T-helper 17 cell (primary cell): ENCODE measurements around the gene NELL2. TPM values are rescaled to one million over a fixed set of nuclear protein-coding genes. Genes with fewer than 3 reads are reported as not detected.

Experiments
- ATAC-seq: fragments of 150-1000 bp; cut with Tn5 transposase; 2 replicates; pipeline ENCODE4 v1.10.0; 2021; ENCODE audit warnings: mild to moderate bottlenecking, moderate library complexity
- DNase-seq, 3 donors: peaks; one replicate each; pipeline versions ENCODE4 v3.0.0 to v3.0.0-alpha.2; 2020 to 2021
- H3K9me3 ChIP-seq: one replicate; pipeline ENCODE4 v1.7.0; 2013; ENCODE audit warnings: low read length, mild to moderate bottlenecking; ENCODE audit not compliant: control insufficient read depth, poor library complexity, severe bottlenecking
- H3K27ac Mint-ChIP-seq: one replicate; pipeline ENCODE4 v1.8.0; 2022; ENCODE audit warnings: mild to moderate bottlenecking, moderate library complexity, mixed read lengths
- H3K27me3 Mint-ChIP-seq: one replicate; pipeline ENCODE4 v1.8.0; 2022; ENCODE audit warnings: mixed read lengths
- H3K36me3 Mint-ChIP-seq: one replicate; pipeline ENCODE4 v1.8.0; 2022; ENCODE audit warnings: low read depth, mixed read lengths
- H3K4me1 Mint-ChIP-seq: one replicate; pipeline ENCODE4 v1.8.0; 2022; ENCODE audit warnings: mild to moderate bottlenecking, mixed read lengths
- H3K4me3 Mint-ChIP-seq: one replicate; pipeline ENCODE4 v1.8.0; 2022; ENCODE audit warnings: mild to moderate bottlenecking, moderate library complexity, mixed read lengths
- total RNA-seq, 4 donors: library from RNA in 2 of 4; stranded (reverse) in 2 of 4; gene quantifications; one replicate each; pipeline ENCODE4 v1.2.3 and lab custom pipeline; 2022 to 2026

The NELL2 gene
- total RNA-seq, 2 donors from 2014 or later = 62.5 to 110 TPM

DNA sequence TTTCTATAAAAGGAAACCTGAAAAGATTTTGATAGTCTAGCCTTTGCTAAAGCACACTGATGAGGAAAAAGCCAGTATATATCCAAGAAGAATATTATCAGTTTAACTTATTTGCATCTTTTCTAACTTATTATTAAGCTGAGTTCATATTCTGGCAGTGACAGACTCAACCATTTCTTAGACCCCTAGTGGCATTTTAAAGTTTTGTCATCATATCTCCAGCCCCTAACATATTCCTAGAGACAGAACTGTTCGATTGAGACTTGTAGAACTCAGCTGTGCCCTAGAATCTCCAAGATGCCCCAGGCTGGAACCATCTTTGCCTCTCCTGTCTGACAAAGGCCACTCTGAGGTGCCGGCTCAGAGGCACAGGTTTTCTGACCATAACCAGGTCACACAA, 365.6 kb downstream of the NELL2 start:
- DNase-seq (no peak), ATAC-seq (no peak)
- no peak overlapping the region for H3K4me3 Mint-ChIP-seq
- H3K27me3 Mint-ChIP-seq = no peaks in the 10 kb centered on the region
- H3K4me1 Mint-ChIP-seq = no peaks in the 10 kb centered on the region
- no peak overlapping the region for H3K27ac Mint-ChIP-seq
- no peaks in the 10 kb centered on the region for H3K9me3 ChIP-seq
- peaks cover 2% of the 10 kb centered on the region for H3K36me3 Mint-ChIP-seq

DNA sequence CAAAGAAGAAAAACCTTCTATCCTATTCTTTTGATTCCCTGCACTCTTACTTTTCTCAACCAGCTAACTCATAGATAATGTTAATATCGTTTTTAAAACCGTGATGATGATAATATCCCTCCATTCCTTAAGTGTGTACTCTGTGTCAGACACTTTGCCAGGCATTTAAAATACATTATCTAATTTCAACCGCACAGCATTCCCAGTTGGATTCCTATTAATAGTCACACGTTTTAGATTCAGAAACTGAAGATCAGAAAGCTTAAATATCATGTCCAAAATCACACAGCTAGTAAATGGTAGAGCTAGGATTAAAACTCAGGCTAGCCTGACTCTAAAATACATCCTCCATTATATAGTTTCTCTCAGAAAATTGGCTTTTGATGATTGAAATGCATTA, 366.0 kb downstream of the NELL2 start:
- no peaks in the 10 kb centered on the region for H3K4me1 Mint-ChIP-seq
- DNase-seq = no peak
- no peak overlapping the region for H3K4me3 Mint-ChIP-seq
- no peaks in the 10 kb centered on the region for H3K9me3 ChIP-seq
- no peak overlapping the region for H3K27ac Mint-ChIP-seq
- no peaks in the 10 kb centered on the region for H3K27me3 Mint-ChIP-seq
- ATAC-seq = no peak
- H3K36me3 Mint-ChIP-seq = peaks cover 2% of the 10 kb centered on the region

DNA sequence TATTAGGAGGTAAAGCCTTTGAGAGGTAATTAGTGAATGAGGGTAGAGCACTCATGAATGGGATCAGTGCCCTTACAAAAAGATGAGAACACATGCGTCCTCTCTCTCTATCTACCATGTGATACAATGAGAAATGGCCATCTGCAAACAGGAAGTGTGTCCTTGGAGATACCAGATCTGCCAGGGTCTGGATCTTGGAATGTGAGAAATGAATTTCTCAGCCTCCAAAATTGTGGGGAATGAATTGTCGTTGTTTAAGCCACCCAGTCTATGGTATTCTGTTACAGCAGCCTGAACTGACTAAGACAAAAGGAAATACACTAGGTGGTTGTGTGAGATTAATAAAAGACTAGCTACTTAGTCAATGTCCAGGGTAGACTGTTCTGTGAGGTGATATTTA, 366.6 kb downstream of the NELL2 start:
- no peak for DNase-seq
- H3K36me3 Mint-ChIP-seq = peaks cover 2% of the 10 kb centered on the region
- no peak overlapping the region for H3K4me3 Mint-ChIP-seq
- no peak for ATAC-seq
- no peaks in the 10 kb centered on the region for H3K4me1 Mint-ChIP-seq
- no peak overlapping the region for H3K27ac Mint-ChIP-seq
- H3K27me3 Mint-ChIP-seq = no peaks in the 10 kb centered on the region
- H3K9me3 ChIP-seq = no peaks in the 10 kb centered on the region

DNA sequence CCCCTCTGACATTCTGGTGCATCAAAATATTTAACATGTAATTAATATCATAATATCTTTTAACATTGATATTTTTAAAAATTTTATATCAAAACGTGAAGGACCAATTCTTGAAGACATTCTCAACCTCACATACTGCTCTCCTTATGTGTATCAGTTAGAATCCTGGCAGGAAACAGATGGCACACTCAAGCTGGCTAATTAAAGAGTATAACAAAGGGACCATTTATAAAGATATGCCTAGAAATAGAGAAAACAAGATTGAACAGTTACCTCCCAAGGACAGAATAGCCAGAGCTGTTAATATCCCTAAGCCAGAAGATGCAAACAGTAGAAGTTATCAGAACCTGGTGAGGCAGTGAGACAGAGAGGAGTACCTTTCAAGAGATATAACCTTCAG, 368.7 kb downstream of the NELL2 start:
- H3K4me3 Mint-ChIP-seq = no peak overlapping the region
- no peaks in the 10 kb centered on the region for H3K27me3 Mint-ChIP-seq
- no peak for DNase-seq
- no peaks in the 10 kb centered on the region for H3K9me3 ChIP-seq
- no peaks in the 10 kb centered on the region for H3K4me1 Mint-ChIP-seq
- no peak for ATAC-seq
- H3K36me3 Mint-ChIP-seq = no peaks in the 10 kb centered on the region
- no peak overlapping the region for H3K27ac Mint-ChIP-seq

DNA sequence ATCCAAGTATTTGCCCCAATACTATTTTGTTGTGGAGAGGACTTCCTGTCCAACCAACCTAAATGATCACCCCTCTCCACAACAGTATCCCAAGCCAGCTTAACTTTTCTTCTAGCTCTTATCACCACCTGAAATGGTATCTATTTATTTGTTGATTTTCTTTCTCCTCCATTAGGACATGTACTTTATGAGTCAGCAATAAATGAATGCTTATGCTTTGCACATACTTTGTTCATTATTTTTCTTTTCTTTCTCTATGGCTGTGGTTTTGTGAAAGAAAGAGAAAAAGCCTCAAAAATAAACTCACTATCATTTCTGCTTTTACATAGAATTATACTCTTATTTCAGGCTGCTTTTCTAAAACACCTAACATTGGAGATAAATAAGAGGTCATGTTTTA, 371.3 kb downstream of the NELL2 start:
- no peaks in the 10 kb centered on the region for H3K4me1 Mint-ChIP-seq
- H3K4me3 Mint-ChIP-seq = no peak overlapping the region
- DNase-seq = no peak
- H3K36me3 Mint-ChIP-seq = no peaks in the 10 kb centered on the region
- no peak for ATAC-seq
- no peaks in the 10 kb centered on the region for H3K27me3 Mint-ChIP-seq
- no peak overlapping the region for H3K27ac Mint-ChIP-seq
- no peaks in the 10 kb centered on the region for H3K9me3 ChIP-seq

DNA sequence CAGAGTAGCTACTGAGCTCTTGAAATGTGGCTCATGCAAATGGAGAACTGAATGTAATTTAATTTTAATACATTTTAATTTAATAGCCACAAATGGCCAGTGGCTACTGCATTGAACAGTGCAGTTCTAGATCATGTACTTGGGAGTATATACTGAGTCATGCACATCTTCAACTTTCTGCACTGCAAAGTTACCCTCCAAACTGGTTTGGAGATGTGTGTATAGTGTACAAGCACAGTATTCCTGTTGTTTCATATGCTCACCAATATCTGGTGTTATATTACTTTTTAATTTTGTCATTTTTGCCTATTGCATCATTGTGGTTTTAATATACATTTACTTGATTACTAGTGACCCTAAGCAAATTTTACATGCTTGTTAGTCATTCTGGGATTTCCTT, 372.8 kb downstream of the NELL2 start:
- Mint-ChIP-seq H3K36me3 (no peaks in the 10 kb centered on the region), H3K4me1 (no peaks in the 10 kb centered on the region), H3K27me3 (no peaks in the 10 kb centered on the region), H3K4me3 (no peak overlapping the region), H3K27ac (no peak overlapping the region)
- ATAC-seq = no peak
- H3K9me3 ChIP-seq = no peaks in the 10 kb centered on the region
- DNase-seq = no peak

DNA sequence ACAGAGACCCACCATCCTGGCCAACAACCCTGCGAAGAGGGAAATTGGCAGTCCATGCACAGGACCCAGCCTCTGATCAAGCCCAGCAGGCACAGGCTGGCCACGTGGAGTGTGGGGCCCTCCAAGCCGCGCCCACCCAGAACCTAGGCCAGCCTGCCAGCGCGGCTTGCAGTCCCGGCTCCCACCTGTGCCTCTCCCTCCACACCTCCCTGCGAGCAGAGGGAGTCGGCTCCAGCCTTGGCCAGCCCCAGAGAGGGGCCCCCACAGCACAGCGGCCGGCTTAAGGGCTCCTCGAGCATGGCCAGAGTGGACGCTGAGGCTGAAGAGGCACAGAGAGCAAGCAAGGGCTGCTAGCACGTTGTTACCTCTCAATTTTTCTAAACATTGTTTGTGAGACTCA, 373.4 kb downstream of the NELL2 start:
- H3K4me1 Mint-ChIP-seq = no peaks in the 10 kb centered on the region
- ATAC-seq = no peak
- no peak for DNase-seq
- H3K36me3 Mint-ChIP-seq = no peaks in the 10 kb centered on the region
- H3K4me3 Mint-ChIP-seq = no peak overlapping the region
- no peak overlapping the region for H3K27ac Mint-ChIP-seq
- no peaks in the 10 kb centered on the region for H3K27me3 Mint-ChIP-seq
- H3K9me3 ChIP-seq = no peaks in the 10 kb centered on the region

DNA sequence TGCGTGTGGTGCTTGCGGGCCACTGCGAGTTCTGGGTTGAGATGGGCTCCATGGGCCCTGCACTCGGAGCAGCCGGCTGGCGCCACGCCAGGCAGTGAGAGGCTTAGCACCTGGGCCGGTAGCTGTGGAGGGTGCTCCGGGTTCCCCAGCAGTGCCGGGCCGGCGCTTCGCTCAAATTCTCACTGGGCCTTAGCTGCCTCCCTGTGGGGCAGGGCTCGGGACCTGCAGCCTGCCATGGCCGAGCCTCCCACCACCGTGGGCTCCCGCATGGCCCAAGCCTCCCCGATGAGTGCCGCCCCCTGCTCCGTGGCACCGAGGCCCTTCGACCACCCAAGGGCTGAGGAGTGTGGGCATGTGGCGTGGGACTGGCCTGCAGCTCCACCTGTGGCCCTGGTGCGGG, 375.7 kb downstream of the NELL2 start:
- H3K27ac Mint-ChIP-seq = no peak overlapping the region
- no peaks in the 10 kb centered on the region for H3K27me3 Mint-ChIP-seq
- no peak for ATAC-seq
- no peaks in the 10 kb centered on the region for H3K4me1 Mint-ChIP-seq
- H3K9me3 ChIP-seq = no peaks in the 10 kb centered on the region
- no peaks in the 10 kb centered on the region for H3K36me3 Mint-ChIP-seq
- DNase-seq = no peak
- no peak overlapping the region for H3K4me3 Mint-ChIP-seq

DNA sequence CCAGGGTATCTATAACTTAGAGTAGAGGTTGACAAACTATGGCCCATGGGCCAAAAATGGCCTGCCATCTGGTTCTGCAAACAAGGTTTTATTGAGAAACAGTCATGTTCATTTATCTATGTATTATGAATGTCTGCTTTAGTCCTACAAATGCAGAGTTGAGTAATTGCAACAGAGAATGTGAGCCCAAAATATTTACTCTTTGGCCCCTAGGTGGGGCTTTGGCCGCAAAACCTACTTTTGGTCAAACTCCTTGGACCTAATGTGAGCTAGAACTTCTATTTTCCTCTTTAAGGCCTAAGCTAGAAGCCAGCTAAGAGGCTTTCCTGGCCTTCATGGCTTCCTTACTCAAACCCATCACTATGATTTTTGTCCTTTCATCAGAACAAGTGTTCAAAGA, 379.1 kb downstream of the NELL2 start:
- no peaks in the 10 kb centered on the region for H3K9me3 ChIP-seq
- no peaks in the 10 kb centered on the region for H3K4me1 Mint-ChIP-seq
- no peak for DNase-seq
- H3K4me3 Mint-ChIP-seq = no peak overlapping the region
- no peaks in the 10 kb centered on the region for H3K36me3 Mint-ChIP-seq
- no peak overlapping the region for H3K27ac Mint-ChIP-seq
- no peak for ATAC-seq
- H3K27me3 Mint-ChIP-seq = peaks cover 16% of the 10 kb centered on the region

DNA sequence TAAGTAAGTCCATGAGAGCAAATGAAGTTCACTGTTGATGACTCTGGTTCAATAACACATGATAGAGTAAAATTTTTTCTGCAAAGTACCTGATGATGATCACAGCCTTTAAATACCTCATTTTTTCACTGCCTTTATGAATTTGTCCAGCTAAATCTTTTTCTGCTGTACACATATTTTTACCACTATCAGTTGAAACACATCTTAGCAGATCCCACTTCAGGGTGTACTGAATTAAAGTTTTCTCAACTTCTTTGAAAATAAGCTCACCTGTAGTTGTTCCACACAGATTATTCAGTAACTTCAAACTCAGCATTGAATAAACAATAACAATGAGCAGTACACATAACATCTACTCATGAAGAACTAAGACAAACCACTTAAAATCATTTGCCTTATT, 385.9 kb downstream of the NELL2 start:
- no peak overlapping the region for H3K4me3 Mint-ChIP-seq
- H3K27me3 Mint-ChIP-seq = peaks cover 17% of the 10 kb centered on the region
- ATAC-seq = no peak
- no peaks in the 10 kb centered on the region for H3K36me3 Mint-ChIP-seq
- no peaks in the 10 kb centered on the region for H3K9me3 ChIP-seq
- H3K4me1 Mint-ChIP-seq = no peaks in the 10 kb centered on the region
- H3K27ac Mint-ChIP-seq = no peak overlapping the region
- DNase-seq = no peak

DNA sequence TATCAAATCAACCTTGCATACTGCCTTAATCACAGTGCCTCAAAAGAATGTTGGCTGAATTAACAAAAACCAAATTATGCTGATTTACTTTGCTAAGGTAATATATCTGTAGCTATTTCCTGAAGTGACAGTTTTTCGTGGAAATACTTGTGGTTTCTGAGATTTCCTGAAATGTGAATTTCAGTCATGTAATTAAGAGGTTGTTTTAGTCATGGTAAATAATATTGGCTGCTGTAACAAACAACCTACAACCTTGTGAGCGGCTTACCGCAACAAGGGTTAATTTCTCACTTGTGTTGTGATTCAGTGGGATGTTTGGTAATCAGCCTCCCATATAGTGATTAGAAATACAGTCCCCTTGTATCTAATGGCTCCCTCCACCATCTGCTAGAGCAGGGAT, 387.9 kb downstream of the NELL2 start:
- Mint-ChIP-seq H3K4me3 (no peak overlapping the region), H3K4me1 (no peaks in the 10 kb centered on the region), H3K27ac (no peak overlapping the region), H3K27me3 (peaks cover 12% of the 10 kb centered on the region), H3K36me3 (no peaks in the 10 kb centered on the region)
- no peak for ATAC-seq
- no peaks in the 10 kb centered on the region for H3K9me3 ChIP-seq
- DNase-seq = no peak

DNA sequence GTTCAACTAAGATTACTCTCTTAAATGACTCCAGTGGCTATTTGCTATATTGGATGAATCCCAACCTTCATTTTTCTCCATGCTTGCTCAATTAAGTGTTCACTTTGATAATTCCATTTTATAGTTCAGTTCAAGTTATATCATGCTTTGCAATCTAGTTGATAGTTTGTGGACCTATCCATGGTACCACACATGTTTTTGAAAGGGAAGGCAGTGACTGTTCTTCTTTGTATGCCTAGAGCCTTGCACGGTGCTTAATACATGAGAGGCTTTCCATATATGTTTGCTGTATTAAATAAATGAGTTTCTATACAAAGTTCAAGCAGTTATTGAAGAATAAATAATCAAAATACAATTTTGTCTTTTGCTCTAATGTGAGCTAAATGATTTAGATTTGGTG, 391.3 kb downstream of the NELL2 start:
- H3K27me3 Mint-ChIP-seq = no peaks in the 10 kb centered on the region
- ATAC-seq = no peak
- H3K4me1 Mint-ChIP-seq = no peaks in the 10 kb centered on the region
- no peaks in the 10 kb centered on the region for H3K9me3 ChIP-seq
- no peaks in the 10 kb centered on the region for H3K36me3 Mint-ChIP-seq
- DNase-seq = no peak
- H3K27ac Mint-ChIP-seq = no peak overlapping the region
- H3K4me3 Mint-ChIP-seq = no peak overlapping the region

DNA sequence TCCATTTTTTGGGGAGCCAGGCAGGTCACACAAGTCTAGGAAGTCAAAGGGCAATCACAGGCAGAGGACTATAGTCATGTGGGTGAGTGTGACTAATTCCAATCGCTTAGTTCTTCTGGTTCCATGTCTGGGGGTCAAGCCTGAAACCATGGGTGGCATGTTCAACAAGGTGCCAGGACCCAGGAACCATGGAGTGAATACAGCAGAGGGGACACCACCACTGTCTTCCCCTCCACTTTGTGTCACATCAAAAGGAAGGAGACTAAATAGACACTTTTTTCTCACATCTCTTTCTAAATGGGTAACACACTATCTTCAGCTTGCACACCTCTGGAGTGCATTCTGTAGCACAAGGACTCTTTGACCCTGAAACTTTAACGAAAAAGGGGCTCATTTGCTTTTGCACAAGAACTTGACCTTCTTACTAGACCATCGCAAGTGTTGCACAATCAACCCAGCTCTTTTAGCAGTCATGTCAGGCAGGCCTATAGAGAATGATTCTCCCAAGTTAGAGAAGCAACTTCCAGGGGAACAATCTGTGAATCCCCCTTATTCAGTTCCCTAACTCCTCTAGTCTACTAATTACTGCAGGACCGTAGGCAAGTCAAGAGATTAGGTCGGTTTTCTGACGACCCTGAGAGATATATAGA, 398.7 kb downstream of the NELL2 start:
- H3K27me3 Mint-ChIP-seq = no peaks in the 10 kb centered on the region
- no peaks in the 10 kb centered on the region for H3K9me3 ChIP-seq
- no peak for ATAC-seq
- H3K36me3 Mint-ChIP-seq = no peaks in the 10 kb centered on the region
- no peak for DNase-seq
- H3K4me3 Mint-ChIP-seq = no peak overlapping the region
- H3K4me1 Mint-ChIP-seq = no peaks in the 10 kb centered on the region
- no peak overlapping the region for H3K27ac Mint-ChIP-seq

DNA sequence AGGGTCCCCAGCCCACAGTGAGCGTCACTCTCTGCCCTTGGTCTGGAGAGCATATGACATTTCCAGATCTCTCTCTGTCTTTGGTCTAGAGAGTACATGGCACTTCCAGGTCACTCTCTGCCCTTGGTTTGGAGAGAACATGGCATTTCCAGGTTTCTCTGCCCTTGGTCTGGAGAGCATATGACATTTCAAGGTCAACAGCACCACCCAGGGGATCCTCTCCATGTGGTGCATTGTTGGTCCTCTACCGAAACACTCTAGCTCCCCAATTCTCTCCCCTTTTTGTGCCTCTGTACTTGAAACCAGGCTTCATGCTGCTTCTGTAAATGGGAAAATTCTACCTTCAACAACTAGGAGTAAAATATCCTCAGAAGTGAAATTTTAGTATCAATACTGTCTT, 399.4 kb downstream of the NELL2 start:
- H3K9me3 ChIP-seq = no peaks in the 10 kb centered on the region
- DNase-seq (no peak), ATAC-seq (no peak)
- Mint-ChIP-seq H3K36me3 (no peaks in the 10 kb centered on the region), H3K4me3 (no peak overlapping the region), H3K27me3 (no peaks in the 10 kb centered on the region), H3K27ac (no peak overlapping the region), H3K4me1 (peaks cover under 1% of the 10 kb centered on the region)
